ENCODE measurements around the gene HLTF. TPM values are rescaled to one million over a fixed set of nuclear protein-coding genes. Genes with fewer than 3 reads are reported as not detected.

The HLTF gene
- total and polyA plus RNA-seq, 2 of the 13 experiments (the other 11 are each of a cell fraction or from before 2014, with no cell fraction given): 12.0 to 22.9 TPM

GRCh38 chr3:149122721-149123578 lies 36.6 kb upstream of the HLTF start (continued):
- TF ChIP-seq ZNF275 (CRISPR knock-in tag; IDR thresholded peaks at IDR 0.05; ENCODE audit: borderline replicate concordance): no peak
- TF ChIP-seq PAXIP1 (CRISPR knock-in tag; conservative IDR thresholded peaks at IDR 0.05): peak; percentile 60; the same call in 1 of the 2 replicates
- peak; percentile 64; the same call in 1 of the 2 replicates for TF ChIP-seq ONECUT2 (CRISPR knock-in tag; IDR thresholded peaks at IDR 0.05)
- no peak for TF ChIP-seq NFIB (CRISPR knock-in tag; IDR thresholded peaks at IDR 0.05; ENCODE audit: borderline replicate concordance)
- no peak for TF ChIP-seq ZNF687 (CRISPR knock-in tag; IDR thresholded peaks at IDR 0.05)
- TF ChIP-seq ZNF776 (CRISPR knock-in tag; IDR thresholded peaks at IDR 0.05): no peak
- TF ChIP-seq SIN3A (IDR thresholded peaks at IDR 0.05; ENCODE audit: borderline replicate concordance, low read depth, low read length): no peak
- TF ChIP-seq ATF7 (IDR thresholded peaks at IDR 0.05): peak; percentile 93
- no peak for TF ChIP-seq ATF7 (CRISPR knock-in tag; IDR thresholded peaks at IDR 0.05)
- TF ChIP-seq PHF21A (CRISPR knock-in tag; IDR thresholded peaks at IDR 0.05): no peak
- no peak for TF ChIP-seq XRCC5 (optimal IDR thresholded peaks at IDR 0.05; ENCODE audit: low read length)
- no peak for TF ChIP-seq ATF5 (CRISPR knock-in tag; IDR thresholded peaks at IDR 0.05; ENCODE audit: low read depth)
- no peak for TF ChIP-seq HMG20B (CRISPR knock-in tag; conservative IDR thresholded peaks at IDR 0.05)
